DMS53 (cell line): ENCODE data around the gene MAPK12.
A peak's percentile ranks its signal among the peaks of the same experiment; 100 is the strongest.

ENCODE experiments used
- DNase-seq: peaks from one replicate; lab custom pipeline; 2025; lab: John Stamatoyannopoulos, UW

The MAPK12 gene

DNA sequence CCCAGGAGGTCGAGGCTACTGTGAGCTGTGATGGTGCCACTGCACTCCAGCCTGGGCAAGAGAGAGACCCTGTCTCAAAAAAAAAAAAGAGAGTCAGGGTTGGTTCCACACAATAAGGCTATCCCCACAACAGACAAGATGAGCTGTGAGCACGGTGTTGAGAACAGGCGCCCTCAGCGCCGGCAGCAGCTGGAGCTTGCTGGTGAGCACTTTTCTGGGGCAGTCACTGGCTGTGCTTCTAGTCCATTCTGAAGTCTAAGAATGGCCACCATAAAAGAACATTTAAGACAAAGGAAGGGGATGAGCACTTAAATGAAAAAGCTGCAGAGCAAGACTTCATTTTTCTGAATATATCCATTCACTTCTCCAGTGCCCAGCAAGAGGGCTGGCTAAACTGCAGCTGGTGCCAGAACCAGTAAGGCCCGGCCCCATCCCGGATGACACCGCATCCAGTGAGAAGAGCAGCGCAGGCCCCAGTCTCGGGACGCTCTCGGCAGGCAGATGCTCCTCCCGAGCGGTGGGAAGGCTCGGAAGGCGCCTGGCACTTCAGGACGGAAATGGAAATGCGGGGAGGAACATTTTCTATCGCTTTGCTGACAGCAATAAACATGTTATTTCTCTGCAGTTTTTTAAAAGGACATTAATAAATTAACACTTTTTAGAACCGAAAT lies 28.9 kb downstream of the MAPK12 start:
- no peak for DNase-seq

- no peak for DNase-seq
Observed at GRCh38 chr22:50229370-50229769, 32.1 kb downstream of the MAPK12 start.

GRCh38 chr22:50228366-50228765 lies 33.1 kb downstream of the MAPK12 start:
- no peak for DNase-seq

DNA sequence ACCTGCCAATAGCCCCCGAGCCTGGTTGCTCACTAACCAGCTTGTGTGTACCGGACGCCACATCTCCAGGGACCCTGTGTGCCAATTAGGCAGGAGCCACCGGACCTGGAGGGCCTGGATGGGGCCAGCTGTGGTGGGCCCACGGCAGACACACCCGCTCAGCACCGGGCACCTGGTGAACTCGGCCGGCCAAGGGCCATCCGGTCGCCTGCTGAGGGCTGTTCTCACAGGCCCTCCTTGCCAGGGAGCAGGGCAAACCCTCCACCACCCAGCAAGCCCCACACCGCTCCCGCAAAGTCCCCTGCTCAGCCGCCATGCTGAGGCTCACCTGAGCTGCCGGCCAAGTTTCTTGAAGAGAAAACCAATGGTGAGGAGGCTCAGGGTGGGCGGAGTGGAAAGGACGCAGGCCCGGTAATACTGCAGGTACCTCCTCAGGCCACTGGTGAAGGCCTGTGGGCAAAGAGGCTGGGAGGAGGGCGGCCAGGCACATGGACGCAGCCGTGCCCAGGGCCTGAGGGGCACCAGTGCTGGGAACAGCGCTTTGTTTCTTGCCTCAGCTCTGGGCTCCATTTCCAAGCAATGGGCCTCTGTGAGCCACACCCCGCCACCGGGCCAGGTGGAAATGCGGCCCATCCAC lies 33.8 kb downstream of the MAPK12 start:
- DNase-seq: no peak

- no peak for DNase-seq
Observed at GRCh38 chr22:50226875-50227165, 34.7 kb downstream of the MAPK12 start.

- no peak for DNase-seq
Observed at GRCh38 chr22:50226063-50226874, 35.2 kb downstream of the MAPK12 start.

DNA sequence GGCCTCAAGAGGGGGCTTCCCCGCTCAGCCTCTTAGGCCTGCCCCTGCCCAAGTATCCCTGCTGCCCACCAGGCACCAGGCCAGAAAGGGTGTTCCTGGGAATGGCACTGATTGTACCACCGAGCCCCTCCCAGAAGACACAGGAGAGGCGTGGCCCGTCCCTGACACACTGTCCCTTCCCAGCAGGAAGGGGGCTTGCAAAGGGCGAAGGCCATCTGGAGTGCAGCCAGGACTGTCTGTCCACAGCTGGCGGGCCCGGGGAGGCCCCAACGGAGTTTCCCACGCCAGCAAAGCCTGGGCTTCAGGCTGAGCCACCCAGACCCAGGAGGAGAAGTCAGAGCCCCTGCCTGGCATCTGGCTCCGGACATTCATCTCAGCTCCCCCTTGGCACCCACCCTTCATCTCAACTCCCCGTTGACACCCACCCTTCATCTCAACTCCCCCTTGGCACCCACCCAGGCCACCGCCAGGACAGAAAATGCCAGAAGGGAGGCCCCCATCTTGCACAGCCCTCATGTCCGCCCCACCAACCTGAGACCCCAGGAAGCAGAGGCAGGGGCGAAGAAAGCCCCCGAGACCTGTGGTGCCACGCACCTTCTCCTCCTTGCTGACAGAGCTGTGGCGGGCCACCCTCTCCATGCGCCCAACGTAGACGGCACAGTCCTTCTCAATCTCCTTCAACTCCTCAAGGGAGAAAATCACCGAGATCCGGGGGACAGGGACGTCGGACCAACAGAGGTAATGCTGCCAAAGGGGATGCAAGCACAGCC lies 36.1 kb downstream of the MAPK12 start:
- no peak for DNase-seq

DNA sequence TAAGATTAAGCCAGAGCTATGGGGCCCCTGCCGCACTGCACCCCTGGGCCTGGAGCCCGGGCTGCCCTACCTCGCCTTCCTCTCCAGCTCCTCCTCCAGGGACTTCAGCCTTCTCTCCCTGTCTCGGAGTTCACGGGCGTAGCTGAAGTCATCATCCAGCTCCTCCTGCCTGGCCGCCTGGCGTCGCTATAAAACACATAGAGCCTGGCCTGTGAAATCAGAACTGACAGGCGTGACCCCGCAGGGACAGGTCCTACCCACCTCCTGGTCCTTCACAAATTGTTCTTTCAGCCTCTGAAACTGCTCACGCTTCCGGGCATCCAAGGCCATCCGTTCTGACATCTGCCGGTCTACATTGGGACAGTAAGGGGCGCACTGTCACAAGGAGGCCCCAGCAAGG lies 37.4 kb downstream of the MAPK12 start:
- no peak for DNase-seq

DNA sequence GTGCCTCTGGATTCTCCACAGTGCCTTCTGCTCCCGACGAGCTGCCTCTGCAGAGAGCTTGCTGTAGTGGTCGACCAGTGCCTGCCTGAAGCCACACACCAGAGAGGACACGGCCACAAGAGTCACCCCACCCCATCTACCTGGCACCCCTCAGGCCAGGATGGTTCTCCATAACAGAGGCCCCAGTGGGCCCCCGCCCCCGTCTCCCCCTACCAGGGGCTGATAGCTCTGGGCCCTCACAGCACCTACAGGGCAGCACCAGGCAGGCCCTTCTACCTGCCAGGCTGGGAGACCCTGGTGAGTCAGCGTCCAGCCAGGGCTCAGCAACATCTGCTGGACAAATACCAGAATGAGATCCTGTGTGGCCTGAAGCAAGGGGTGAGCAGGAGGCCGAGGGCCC lies 39.0 kb downstream of the MAPK12 start:
- DNase-seq: no peak

- peak; percentile 18 for DNase-seq
Observed at GRCh38 chr22:50221410-50222300, 39.8 kb downstream of the MAPK12 start.

DNA sequence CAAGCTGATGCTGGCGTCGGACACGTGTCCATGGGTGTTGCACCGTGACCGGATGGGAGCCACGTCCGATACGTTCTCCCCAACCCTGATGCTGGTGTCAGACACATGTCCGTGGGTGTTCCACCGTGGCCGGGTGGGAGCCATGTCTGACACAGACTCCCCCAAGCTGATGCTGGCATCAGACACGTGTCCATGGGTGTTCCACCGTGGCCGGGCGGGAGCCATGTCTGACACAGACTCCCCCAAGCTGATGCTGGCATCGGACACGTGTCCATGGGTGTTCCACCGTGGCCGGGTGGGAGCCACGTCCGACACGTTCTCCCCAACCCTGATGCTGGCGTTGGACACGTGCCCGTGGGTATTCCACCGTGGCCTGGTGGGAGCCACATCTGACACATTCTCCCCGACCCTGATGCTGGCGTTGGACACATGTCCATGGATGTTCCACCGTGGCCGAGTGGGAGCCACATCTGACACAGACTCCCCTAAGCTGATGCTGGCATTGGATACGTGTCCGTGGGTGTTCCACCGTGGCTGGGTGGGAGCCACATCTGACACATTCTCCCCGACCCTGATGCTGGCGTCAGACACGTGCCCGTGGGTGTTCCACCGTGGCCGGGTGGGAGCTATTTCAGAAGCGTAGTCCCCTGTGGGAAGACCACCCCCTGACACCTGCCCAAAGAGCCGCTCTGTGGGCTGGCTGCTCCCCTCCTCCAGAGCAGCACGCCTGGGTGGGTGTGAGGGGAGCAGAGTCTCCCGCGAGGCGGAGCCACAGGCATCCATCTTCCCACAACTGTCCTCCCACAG lies 40.7 kb downstream of the MAPK12 start:
- DNase-seq: no peak

DNA sequence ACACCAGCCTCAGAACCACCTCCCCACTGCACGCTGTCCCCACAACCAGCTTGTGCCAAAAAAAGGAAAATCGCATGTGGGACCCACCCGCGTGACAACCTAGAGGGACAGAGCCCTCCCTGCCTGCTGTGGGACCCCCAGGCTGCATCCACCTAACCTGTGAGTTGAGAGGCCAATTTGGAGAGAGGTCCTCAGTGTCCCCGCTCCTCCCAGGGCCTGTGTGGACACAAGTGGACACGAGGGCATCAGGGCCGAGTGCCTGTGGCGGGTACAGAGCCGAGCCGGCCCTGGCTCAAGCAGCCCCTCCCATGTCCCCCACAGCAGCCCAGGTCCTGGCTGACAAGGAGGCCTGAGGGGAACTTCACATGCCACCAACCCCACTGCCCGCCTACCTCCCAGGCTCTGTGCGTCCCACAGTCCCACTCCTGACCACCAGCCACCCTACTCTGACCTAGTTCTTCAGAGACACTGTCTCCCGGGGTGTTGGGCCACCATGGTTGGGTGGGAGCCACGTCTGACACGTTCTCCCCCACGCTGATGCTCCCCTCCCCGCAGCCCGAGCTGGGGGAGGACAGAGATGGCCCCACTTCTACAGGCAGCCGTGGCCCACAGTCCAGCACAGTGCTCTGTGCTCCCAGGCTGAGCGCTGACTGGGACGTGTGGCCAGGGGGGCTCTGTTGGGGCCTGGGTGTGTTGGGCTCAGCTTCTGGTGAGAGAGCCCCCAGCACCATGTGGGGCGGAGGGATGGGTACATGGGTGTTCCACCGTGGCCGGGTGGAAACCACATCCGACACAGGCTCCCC lies 41.5 kb downstream of the MAPK12 start:
- no peak for DNase-seq

DNA sequence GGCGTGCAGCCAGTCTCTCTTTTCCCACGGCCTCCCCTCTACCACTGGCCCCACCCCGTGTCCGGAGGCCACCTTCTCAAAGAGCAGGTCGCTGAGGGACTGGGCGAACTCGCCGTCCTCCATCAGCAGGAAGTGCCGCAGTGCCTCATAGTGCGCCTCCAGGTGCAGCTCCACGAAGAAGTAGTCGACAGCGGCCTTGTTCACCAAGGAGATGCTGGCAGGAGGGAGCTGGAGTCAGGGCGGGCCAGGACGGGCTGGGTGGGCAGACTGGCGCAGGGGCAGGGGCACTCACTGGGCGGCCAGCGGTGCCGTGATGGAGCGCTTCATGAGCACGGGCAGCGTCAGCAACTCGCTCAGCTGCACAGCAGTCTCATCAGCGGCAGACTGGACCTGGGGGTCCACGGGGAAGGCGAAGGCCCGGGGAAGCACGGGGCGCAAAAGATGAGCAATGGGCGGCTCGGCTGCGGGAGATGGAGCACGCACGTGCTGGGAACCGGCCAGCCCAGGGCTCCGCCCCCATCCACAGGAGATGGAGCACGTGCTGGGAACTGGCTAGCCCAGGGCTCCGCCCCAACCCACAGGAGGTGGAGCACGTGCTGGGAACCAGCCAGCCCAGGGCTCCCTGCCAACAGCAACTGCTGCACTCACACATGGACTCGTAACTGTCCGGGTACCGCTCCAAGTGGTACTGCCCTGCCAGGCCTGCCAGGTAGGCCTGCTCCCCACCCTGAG lies 42.3 kb downstream of the MAPK12 start:
- DNase-seq: peak; percentile 96

- DNase-seq: peak; percentile 95
Observed at GRCh38 chr22:50218153-50218995, 43.1 kb downstream of the MAPK12 start.

DNA sequence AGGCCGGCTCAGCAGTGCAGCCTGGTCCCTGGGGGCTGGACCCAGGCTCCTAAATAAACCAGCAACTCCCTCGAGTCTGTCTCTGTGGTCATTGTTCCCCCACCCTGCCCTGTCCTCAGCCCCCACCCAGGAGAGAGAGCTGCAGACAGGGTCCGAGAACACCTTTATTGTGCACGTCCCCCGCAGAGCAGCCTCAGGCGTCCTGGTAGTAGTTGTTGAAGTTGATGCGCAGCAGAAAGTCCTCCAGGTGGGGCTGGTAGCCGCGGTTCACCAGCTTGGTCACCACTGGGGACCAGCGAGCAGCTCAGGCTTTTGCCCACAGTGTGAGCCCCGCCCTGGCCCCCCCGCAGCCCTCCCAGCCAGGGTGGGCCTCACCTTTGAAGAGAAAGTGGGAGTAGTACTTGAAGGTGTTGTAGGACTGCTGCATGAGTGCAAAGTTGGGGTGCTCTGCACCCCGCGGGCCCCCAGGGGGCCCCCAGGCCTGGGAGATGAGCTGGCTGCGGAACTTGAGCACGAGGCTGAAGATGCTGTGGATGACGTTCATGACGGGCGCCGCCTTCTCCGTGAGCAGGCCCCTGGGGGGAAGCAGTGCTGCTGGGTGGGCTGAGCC lies 43.8 kb downstream of the MAPK12 start:
- DNase-seq: no peak

GRCh38 chr22:50216684-50217520 lies 44.6 kb downstream of the MAPK12 start:
- DNase-seq: no peak
